Activated effector memory CD4-positive, alpha-beta T cell treated with Interleukin-2 at 50 U/mL for 16 hours (primary cell): ENCODE results near the gene HIPK2.
A peak's percentile ranks its signal among the peaks of the same experiment; 100 is the strongest.
"Not testable (repeated sequence)": the region's sequence is repeated elsewhere in the genome, so short reads cannot be mapped to it uniquely, and the experiment has no call there.

ENCODE experiments used
- DNase-seq: peaks from one replicate; pipeline ENCODE4 v3.0.0-alpha.2; 2020

The HIPK2 gene

GRCh38 chr7:139692723-139693122 lies 85.1 kb downstream of the HIPK2 start:
- no peak for DNase-seq

GRCh38 chr7:139691253-139691781 lies 86.5 kb downstream of the HIPK2 start:
- no peak for DNase-seq

GRCh38 chr7:139687980-139688632 lies 89.7 kb downstream of the HIPK2 start:
- no peak for DNase-seq

GRCh38 chr7:139687211-139687954 lies 90.4 kb downstream of the HIPK2 start:
- no peak for DNase-seq

GRCh38 chr7:139683137-139683921 lies 94.5 kb downstream of the HIPK2 start:
- DNase-seq: no peak

- DNase-seq: no peak
These were observed 95.4 kb downstream of the HIPK2 start for GRCh38 chr7:139682136-139683013.

- DNase-seq: no peak
These were observed 96.0 kb downstream of the HIPK2 start for GRCh38 chr7:139681812-139682135.

GRCh38 chr7:139681463-139681755 lies 96.4 kb downstream of the HIPK2 start:
- no peak for DNase-seq

- peak; percentile 65 for DNase-seq
These were observed 96.9 kb downstream of the HIPK2 start for GRCh38 chr7:139680676-139681462.

- DNase-seq: no peak
These were observed 97.8 kb downstream of the HIPK2 start for GRCh38 chr7:139679731-139680594.

- no peak for DNase-seq
These were observed 101.4 kb downstream of the HIPK2 start for GRCh38 chr7:139676390-139676789.

GRCh38 chr7:139675127-139676125 lies 102.4 kb downstream of the HIPK2 start:
- DNase-seq: no peak

GRCh38 chr7:139674752-139675126 lies 103.1 kb downstream of the HIPK2 start:
- no peak for DNase-seq

- DNase-seq: no peak
These were observed 103.5 kb downstream of the HIPK2 start for GRCh38 chr7:139674341-139674740.

GRCh38 chr7:139673762-139674161 lies 104.0 kb downstream of the HIPK2 start:
- DNase-seq: no peak

- DNase-seq: no peak
These were observed 104.6 kb downstream of the HIPK2 start for GRCh38 chr7:139673230-139673629.

GRCh38 chr7:139671967-139672366 lies 105.8 kb downstream of the HIPK2 start:
- DNase-seq: no peak

GRCh38 chr7:139670662-139671061 lies 107.1 kb downstream of the HIPK2 start:
- DNase-seq: not testable (repeated sequence)
